Testis (tissue), 2 donors: ENCODE data around the gene EFCAB8.

Experiments
- CTCF ChIP-seq, 3 experiments: fragments of 450-650 bp in 2 of 3; fragments of 200-600 bp in 1 of 3; sonication (generic) in 1 of 3; IDR thresholded peaks; one replicate each; pipeline ENCODE4 v1.5.1; 2016 to 2019; ENCODE audit warnings: antibody characterized with exemption in 3 of 3, mild to moderate bottlenecking in 2 of 3, moderate library complexity in 1 of 3
- POLR2A ChIP-seq: fragments of 450-650 bp; IDR thresholded peaks from one replicate; pipeline ENCODE4 v1.6.1; 2017; ENCODE audit warnings: antibody characterized with exemption, mild to moderate bottlenecking, moderate library complexity

DNA sequence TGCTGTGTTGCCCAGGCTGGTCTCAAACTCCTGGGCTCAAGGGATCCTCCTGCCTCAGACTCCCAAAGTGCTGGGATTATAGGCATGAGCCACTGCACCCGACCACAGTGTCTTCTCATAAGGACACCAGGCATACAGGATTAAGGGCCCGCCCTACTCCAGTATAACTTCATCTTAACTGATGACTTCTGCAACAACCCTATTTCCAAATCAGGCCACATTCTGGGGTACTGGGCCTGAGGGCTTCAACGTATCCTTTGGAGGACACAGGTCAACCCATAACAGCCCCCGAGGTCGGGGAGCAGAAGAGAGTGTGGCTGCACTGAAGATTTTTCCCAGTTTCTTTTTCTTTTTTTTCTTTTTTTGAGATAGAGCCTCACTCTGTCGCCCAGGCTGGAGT, 105.9 kb downstream of the EFCAB8 start:
- TF ChIP-seq CTCF (IDR thresholded peaks at IDR 0.05) (no peak), POLR2A (no peak)
